ENCODE data around the gene PECR.

GRCh38 chr2:216059233-216059834 lies 22.3 kb downstream of the PECR start:
- peak; percentile 62 for TF ChIP-seq CTCF (conservative IDR thresholded peaks at IDR 0.05; ENCODE audit: low read length)
- TF ChIP-seq EZH2phosphoT487 (IDR thresholded peaks at IDR 0.05; ENCODE audit: borderline replicate concordance, low read depth, low read length) = no peak
